HEK293 (cell line): ENCODE data around the gene EEFSEC.

ENCODE experiments used
- EGR2 ChIP-seq: fragments of 450-650 bp; formaldehyde crosslinking; IDR thresholded peaks from 2 replicates; pipeline ENCODE4 v1.5.1; 2016; ENCODE audit warnings: low read depth, missing biosample characterization, missing genetic modification characterization
- GLIS2 ChIP-seq: fragments of 450-650 bp; formaldehyde crosslinking; IDR thresholded peaks from 2 replicates; pipeline ENCODE4 v1.5.1; 2016; ENCODE audit warnings: missing biosample characterization, missing genetic modification characterization
- KLF1 ChIP-seq: fragments of 450-650 bp; formaldehyde crosslinking; IDR thresholded peaks from 2 replicates; pipeline ENCODE4 v1.5.1; 2016; ENCODE audit warnings: missing biosample characterization, missing genetic modification characterization
- KLF8 ChIP-seq: fragments of 450-650 bp; formaldehyde crosslinking; IDR thresholded peaks from 2 replicates; pipeline ENCODE4 v1.5.1; 2016; ENCODE audit warnings: missing biosample characterization, missing genetic modification characterization
- OSR2 ChIP-seq: fragments of 450-650 bp; formaldehyde crosslinking; IDR thresholded peaks from 2 replicates; pipeline ENCODE4 v1.5.1; 2016; ENCODE audit warnings: missing biosample characterization, missing genetic modification characterization
- SCRT2 ChIP-seq: fragments of 450-650 bp; formaldehyde crosslinking; IDR thresholded peaks from 2 replicates; pipeline ENCODE4 v1.5.1; 2016; ENCODE audit warnings: missing biosample characterization, missing genetic modification characterization
- SP3 ChIP-seq: fragments of 450-650 bp; formaldehyde crosslinking; IDR thresholded peaks from 2 replicates; pipeline ENCODE4 v1.5.1; 2016; ENCODE audit warnings: missing biosample characterization, missing genetic modification characterization
- ZBTB17 ChIP-seq: fragments of 450-650 bp; formaldehyde crosslinking; IDR thresholded peaks from 2 replicates; pipeline ENCODE4 v1.5.1; 2016; ENCODE audit warnings: missing biosample characterization, missing genetic modification characterization
- ZNF114 ChIP-seq: fragments of 450-650 bp; formaldehyde crosslinking; IDR thresholded peaks from 2 replicates; pipeline ENCODE4 v1.5.0; 2017; ENCODE audit warnings: missing biosample characterization, missing genetic modification characterization
- ZNF121 ChIP-seq: fragments of 450-650 bp; formaldehyde crosslinking; IDR thresholded peaks from 2 replicates; pipeline ENCODE4 v1.5.1; 2016; ENCODE audit warnings: missing biosample characterization, missing genetic modification characterization
- ZNF19 ChIP-seq: fragments of 450-650 bp; formaldehyde crosslinking; IDR thresholded peaks from 2 replicates; pipeline ENCODE4; 2016; ENCODE audit warnings: missing biosample characterization, missing genetic modification characterization, low read depth
- ZNF202 ChIP-seq: fragments of 450-650 bp; formaldehyde crosslinking; IDR thresholded peaks from 2 replicates; pipeline ENCODE4 v1.5.1; 2016; ENCODE audit warnings: missing biosample characterization, missing genetic modification characterization, borderline replicate concordance
- ZNF211 ChIP-seq: fragments of 450-650 bp; formaldehyde crosslinking; IDR thresholded peaks from 2 replicates; pipeline ENCODE4 v1.5.1; 2016; ENCODE audit warnings: low read depth, missing biosample characterization, missing genetic modification characterization
- ZNF221 ChIP-seq: fragments of 450-650 bp; formaldehyde crosslinking; IDR thresholded peaks from 2 replicates; pipeline ENCODE4 v1.5.1; 2017; ENCODE audit warnings: missing biosample characterization, missing genetic modification characterization, borderline replicate concordance
- ZNF223 ChIP-seq: fragments of 450-650 bp; formaldehyde crosslinking; IDR thresholded peaks from 2 replicates; pipeline ENCODE4 v1.5.1; 2016; ENCODE audit warnings: missing biosample characterization, missing genetic modification characterization
- ZNF302 ChIP-seq: fragments of 450-650 bp; formaldehyde crosslinking; IDR thresholded peaks from 2 replicates; pipeline ENCODE4 v1.5.1; 2016; ENCODE audit warnings: missing biosample characterization, missing genetic modification characterization, low read depth
- ZNF335 ChIP-seq: fragments of 450-650 bp; formaldehyde crosslinking; conservative IDR thresholded peaks from 2 replicates; pipeline ENCODE4 v1.5.1; 2016; ENCODE audit warnings: missing biosample characterization, missing genetic modification characterization
- ZNF391 ChIP-seq: fragments of 450-650 bp; formaldehyde crosslinking; IDR thresholded peaks from 2 replicates; pipeline ENCODE4 v1.5.1; 2016; ENCODE audit warnings: low read depth, missing biosample characterization, missing genetic modification characterization, borderline replicate concordance
- ZNF433 ChIP-seq: fragments of 450-650 bp; formaldehyde crosslinking; IDR thresholded peaks from 2 replicates; pipeline ENCODE4 v1.5.1; 2016; ENCODE audit warnings: missing biosample characterization, missing genetic modification characterization, low read depth
- ZNF629 ChIP-seq: fragments of 450-650 bp; formaldehyde crosslinking; IDR thresholded peaks from 2 replicates; pipeline ENCODE4 v1.5.1; 2017; ENCODE audit warnings: missing biosample characterization, missing genetic modification characterization
- ZNF707 ChIP-seq: fragments of 450-650 bp; formaldehyde crosslinking; IDR thresholded peaks from 2 replicates; pipeline ENCODE4 v1.5.1; 2016; ENCODE audit warnings: missing biosample characterization, missing genetic modification characterization
- TF ChIP-seq, protein P1 (sequence below): fragments of 450-650 bp; formaldehyde crosslinking; IDR thresholded peaks from 2 replicates; pipeline ENCODE4 v1.5.1; 2016; ENCODE audit warnings: missing biosample characterization, missing genetic modification characterization
- TF ChIP-seq, protein P2 (sequence below): fragments of 450-650 bp; formaldehyde crosslinking; IDR thresholded peaks from 2 replicates; pipeline ENCODE4 v1.5.1; 2016; ENCODE audit warnings: missing biosample characterization, missing genetic modification characterization
- TF ChIP-seq, protein P3 (sequence below): fragments of 450-650 bp; formaldehyde crosslinking; IDR thresholded peaks from 2 replicates; pipeline ENCODE4 v1.5.1; 2016; ENCODE audit warnings: missing biosample characterization, missing genetic modification characterization
- TF ChIP-seq, protein P4 (sequence below): fragments of 450-650 bp; formaldehyde crosslinking; IDR thresholded peaks from 2 replicates; pipeline ENCODE4 v1.5.1; 2016; ENCODE audit warnings: missing biosample characterization, missing genetic modification characterization

EEFSEC gene

DNA sequence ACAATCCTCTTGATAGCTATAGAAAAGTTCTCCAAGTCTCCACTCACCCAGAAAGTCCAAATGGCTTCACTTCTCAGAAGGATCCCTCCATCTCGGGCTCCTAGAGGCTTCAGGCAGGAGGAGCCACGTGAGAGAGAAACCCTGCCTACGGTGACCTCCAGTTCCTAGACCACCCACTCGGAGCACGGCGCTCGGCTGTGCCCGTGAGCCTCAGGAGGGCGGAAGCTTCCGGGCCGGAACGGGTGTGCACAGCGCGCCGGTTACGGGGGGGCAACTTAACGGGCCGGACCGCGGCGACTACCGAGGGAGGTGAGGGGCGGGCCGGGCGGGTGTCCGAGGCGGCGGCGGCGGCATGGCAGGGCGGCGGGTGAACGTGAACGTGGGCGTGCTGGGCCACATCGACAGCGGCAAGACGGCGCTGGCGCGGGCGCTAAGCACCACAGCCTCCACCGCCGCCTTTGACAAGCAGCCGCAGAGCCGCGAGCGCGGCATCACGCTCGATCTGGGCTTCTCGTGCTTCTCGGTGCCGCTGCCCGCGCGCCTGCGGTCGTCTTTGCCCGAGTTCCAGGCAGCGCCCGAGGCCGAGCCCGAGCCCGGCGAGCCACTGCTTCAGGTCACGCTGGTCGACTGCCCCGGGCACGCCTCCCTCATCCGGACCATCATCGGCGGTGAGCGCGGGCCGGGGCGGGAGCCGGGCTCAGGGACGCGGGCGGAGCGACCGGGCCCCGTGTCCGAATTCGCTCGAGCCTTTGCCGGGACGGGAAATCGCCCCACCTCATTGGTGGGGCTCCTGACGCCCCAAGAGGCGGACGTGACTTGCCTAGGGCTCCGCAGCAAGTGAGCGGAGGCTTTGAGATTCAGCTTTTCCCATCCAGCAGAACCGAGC is at the start of gene EEFSEC (continued):
- TF ChIP-seq, protein P1, sequence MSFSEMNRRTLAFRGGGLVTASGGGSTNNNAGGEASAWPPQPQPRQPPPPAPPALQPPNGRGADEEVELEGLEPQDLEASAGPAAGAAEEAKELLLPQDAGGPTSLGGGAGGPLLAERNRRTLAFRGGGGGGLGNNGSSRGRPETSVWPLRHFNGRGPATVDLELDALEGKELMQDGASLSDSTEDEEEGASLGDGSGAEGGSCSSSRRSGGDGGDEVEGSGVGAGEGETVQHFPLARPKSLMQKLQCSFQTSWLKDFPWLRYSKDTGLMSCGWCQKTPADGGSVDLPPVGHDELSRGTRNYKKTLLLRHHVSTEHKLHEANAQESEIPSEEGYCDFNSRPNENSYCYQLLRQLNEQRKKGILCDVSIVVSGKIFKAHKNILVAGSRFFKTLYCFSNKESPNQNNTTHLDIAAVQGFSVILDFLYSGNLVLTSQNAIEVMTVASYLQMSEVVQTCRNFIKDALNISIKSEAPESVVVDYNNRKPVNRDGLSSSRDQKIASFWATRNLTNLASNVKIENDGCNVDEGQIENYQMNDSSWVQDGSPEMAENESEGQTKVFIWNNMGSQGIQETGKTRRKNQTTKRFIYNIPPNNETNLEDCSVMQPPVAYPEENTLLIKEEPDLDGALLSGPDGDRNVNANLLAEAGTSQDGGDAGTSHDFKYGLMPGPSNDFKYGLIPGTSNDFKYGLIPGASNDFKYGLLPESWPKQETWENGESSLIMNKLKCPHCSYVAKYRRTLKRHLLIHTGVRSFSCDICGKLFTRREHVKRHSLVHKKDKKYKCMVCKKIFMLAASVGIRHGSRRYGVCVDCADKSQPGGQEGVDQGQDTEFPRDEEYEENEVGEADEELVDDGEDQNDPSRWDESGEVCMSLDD (tag by site-specific recombination) = 0 out of 2 replicates have a peak, but pooled peaks have one; percentile 26
- TF ChIP-seq ZNF391 (tag by site-specific recombination) (0 out of 2 replicates have a peak, but pooled peaks have one; percentile 53), ZNF19 (no peak), ZNF335 (tag by site-specific recombination) (peak; percentile 70), ZNF221 (tag by site-specific recombination) (no peak), ZNF223 (no peak), GLIS2 (tag by site-specific recombination) (peak; percentile 68), ZNF707 (tag by site-specific recombination) (no peak), ZNF433 (tag by site-specific recombination) (no peak), SCRT2 (tag by site-specific recombination) (no peak), ZNF202 (tag by site-specific recombination) (no peak), KLF1 (tag by site-specific recombination) (peak; percentile 77), ZNF629 (tag by site-specific recombination) (peak; percentile 58; the same call in 1 of the 2 replicates), ZNF121 (tag by site-specific recombination) (peak; percentile 15; the same call in 1 of the 2 replicates), KLF8 (tag by site-specific recombination) (peak; percentile 87; the same call in 1 of the 2 replicates), ZBTB17 (tag by site-specific recombination) (peak; percentile 81), EGR2 (tag by site-specific recombination) (peak; percentile 54), ZNF211 (no peak), OSR2 (tag by site-specific recombination) (peak; percentile 37; the same call in 1 of the 2 replicates), ZNF114 (tag by site-specific recombination) (no peak), ZNF302 (tag by site-specific recombination) (no peak), SP3 (tag by site-specific recombination) (peak; percentile 63)
- TF ChIP-seq, protein P2, sequence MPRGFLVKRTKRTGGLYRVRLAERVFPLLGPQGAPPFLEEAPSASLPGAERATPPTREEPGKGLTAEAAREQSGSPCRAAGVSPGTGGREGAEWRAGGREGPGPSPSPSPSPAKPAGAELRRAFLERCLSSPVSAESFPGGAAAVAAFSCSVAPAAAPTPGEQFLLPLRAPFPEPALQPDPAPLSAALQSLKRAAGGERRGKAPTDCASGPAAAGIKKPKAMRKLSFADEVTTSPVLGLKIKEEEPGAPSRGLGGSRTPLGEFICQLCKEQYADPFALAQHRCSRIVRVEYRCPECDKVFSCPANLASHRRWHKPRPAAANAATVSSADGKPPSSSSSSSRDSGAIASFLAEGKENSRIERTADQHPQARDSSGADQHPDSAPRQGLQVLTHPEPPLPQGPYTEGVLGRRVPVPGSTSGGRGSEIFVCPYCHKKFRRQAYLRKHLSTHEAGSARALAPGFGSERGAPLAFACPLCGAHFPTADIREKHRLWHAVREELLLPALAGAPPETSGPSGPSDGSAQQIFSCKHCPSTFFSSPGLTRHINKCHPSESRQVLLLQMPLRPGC (tag by site-specific recombination) = peak; percentile 66; the same call in 1 of the 2 replicates
- TF ChIP-seq, protein P3, sequence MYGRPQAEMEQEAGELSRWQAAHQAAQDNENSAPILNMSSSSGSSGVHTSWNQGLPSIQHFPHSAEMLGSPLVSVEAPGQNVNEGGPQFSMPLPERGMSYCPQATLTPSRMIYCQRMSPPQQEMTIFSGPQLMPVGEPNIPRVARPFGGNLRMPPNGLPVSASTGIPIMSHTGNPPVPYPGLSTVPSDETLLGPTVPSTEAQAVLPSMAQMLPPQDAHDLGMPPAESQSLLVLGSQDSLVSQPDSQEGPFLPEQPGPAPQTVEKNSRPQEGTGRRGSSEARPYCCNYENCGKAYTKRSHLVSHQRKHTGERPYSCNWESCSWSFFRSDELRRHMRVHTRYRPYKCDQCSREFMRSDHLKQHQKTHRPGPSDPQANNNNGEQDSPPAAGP = peak; percentile 90; the same call in 1 of the 2 replicates
- TF ChIP-seq, protein P4, sequence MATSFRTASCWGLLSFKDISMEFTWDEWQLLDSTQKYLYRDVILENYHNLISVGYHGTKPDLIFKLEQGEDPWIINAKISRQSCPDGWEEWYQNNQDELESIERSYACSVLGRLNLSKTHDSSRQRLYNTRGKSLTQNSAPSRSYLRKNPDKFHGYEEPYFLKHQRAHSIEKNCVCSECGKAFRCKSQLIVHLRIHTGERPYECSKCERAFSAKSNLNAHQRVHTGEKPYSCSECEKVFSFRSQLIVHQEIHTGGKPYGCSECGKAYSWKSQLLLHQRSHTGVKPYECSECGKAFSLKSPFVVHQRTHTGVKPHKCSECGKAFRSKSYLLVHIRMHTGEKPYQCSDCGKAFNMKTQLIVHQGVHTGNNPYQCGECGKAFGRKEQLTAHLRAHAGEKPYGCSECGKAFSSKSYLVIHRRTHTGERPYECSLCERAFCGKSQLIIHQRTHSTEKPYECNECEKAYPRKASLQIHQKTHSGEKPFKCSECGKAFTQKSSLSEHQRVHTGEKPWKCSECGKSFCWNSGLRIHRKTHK = no peak
